GM21576 (cell line): ENCODE results near the gene USP13.
A peak's percentile ranks its signal among the peaks of the same experiment; 100 is the strongest.
"Not testable (repeated sequence)": the region's sequence is repeated elsewhere in the genome, so short reads cannot be mapped to it uniquely, and the experiment has no call there.

ENCODE experiments used
- ATAC-seq: cut with Tn5 transposase; IDR thresholded peaks from one replicate; pipeline ENCODE4 v1.9.1; 2021; ENCODE audit warnings: mild to moderate bottlenecking, moderate library complexity; ENCODE audit not compliant: unreplicated experiment

USP13 gene, protein sequence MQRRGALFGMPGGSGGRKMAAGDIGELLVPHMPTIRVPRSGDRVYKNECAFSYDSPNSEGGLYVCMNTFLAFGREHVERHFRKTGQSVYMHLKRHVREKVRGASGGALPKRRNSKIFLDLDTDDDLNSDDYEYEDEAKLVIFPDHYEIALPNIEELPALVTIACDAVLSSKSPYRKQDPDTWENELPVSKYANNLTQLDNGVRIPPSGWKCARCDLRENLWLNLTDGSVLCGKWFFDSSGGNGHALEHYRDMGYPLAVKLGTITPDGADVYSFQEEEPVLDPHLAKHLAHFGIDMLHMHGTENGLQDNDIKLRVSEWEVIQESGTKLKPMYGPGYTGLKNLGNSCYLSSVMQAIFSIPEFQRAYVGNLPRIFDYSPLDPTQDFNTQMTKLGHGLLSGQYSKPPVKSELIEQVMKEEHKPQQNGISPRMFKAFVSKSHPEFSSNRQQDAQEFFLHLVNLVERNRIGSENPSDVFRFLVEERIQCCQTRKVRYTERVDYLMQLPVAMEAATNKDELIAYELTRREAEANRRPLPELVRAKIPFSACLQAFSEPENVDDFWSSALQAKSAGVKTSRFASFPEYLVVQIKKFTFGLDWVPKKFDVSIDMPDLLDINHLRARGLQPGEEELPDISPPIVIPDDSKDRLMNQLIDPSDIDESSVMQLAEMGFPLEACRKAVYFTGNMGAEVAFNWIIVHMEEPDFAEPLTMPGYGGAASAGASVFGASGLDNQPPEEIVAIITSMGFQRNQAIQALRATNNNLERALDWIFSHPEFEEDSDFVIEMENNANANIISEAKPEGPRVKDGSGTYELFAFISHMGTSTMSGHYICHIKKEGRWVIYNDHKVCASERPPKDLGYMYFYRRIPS

DNA sequence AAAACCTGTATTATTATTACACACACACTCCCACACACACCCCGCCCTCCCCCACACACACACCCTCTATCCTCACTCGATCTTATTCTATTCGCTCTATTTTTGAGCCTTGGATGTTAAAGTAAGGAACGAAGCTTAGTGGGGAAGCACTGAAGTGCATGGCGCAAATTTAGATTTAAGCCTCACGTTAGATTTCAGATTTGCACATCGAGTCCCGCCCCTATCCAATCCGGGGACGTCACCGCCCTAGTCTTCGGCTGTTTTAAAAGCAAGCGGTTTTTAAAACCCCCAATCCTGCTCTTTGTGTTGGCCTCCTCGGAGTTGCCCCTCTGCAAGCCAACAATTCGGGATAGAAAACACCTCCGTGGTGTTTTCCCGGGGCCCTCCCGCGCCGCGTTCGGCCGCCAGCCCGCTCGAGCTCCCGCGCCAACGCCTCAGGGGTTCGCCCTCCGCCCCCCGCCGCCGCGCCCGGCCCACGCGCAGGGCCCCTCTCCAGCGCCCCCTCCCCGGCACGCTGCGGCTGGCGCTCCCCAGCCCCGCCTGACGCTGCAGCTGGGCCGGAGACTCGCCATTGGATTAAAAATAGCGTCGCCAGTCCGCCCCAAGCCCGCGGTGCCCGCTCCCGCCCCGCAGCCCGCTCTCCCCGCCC, at the start of gene USP13:
Gene USP13 (plus strand): TSS at position 594 of the 649 bp plus-strand sequence. CDS start 186 bp downstream, outside the sequence.
- ATAC-seq = peak; percentile 55

DNA sequence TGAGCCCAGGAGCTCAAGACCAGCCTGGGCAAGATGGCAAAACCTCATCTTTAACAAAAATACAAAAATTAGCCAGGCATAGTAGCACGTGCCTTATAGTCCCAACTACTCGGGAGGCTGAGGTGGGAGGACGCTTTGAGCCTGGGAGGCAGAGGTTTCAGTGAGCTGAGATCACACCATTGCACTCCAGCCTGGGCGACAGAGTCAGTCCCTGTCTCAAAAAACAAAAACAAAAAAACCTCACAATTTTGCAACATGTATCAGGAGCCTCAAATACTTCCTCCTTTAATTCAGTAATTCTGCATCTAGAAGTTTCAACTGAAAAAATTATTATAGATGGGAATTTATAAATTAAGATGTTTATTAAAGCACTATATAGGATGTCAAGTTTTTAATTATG, 49.5 kb upstream of the USP13 start:
- ATAC-seq = no peak

DNA sequence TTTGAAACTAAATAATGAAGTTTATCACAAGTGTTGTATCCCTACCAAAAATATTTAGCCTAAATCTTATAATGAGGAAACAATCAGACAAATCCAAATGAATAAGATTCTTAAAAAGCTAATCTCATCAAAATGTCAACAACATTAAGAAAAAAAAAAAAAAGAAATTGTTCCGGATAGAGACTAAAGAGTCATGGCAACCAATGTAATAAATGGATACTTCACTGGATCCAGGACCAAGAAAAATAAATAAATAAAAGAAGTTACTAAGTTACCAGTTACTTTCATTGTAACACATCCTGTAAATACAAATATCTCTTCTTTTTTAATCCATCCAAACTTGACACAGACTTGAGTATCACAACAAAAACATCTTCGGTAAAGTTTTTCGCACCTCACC, 49.0 kb upstream of the USP13 start:
- ATAC-seq = no peak

DNA sequence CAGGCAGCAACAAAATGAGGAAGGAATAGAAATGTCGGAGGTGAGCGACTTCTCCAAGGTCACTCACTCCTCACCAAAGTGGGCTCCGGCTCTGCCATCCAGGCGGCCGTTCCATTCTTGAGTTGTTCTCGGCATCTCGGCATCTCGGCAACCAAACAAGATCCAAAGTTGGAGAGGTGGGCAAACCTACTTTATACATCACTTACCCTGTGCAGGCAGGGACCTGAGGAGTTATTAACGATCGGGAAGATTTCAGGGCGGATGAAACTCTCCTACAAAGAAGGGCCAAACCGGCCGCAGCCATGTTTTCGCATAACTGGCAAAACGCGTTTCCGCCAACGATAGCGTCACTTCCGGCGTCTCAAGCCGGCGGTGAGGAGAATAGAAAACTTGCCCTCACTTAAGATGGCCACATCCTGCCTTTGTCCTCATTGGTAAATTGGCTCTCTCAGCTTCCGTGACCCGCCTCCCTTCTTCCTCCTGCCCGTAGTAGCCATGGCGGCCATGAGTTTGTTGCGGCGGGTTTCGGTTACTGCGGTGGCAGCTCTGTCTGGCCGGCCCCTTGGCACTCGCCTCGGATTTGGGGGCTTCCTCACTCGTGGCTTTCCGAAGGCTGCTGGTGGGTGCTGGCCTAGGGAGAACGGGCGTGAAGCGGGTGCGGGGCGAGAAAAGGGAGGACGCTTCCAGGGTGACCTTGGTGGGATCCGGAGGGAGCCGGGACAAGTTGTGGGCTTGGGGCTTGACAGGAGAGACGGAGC, 48.3 kb upstream of the USP13 start, which contains the start of the genes MRPL47 and NDUFB5:
Gene MRPL47 (minus strand): TSS at position 318 of the 758 bp plus-strand sequence. CDS start 14 bp downstream, at position 304.
Gene NDUFB5 (plus strand): TSS at position 474 of the 758 bp plus-strand sequence. CDS start 22 bp downstream, at position 496.
- peak; percentile 94 for ATAC-seq

DNA sequence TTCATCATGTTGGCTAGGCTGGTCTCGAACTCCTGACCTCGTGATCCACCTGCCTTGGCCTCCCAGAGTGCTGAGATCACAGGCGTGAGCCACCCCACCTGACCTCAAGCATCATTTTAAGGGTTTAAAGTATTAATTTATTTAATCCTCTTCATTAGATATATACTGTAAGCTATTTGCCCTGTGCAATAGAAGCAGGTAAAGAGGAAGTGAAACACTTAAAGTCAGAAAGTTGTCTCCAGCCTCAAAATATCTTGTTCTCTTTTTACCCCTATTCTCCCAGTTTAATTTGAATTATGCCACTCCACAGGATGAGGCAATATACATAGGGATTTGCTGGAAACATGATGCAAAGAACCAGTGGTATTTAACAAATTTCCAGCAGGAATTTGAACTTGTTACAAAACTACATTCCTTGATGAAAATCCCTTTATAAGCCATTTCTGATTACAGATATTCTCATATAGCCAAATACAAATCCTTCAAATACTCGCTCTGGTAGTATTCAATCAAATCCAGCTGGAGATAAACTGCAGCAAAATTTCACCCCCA, 46.2 kb upstream of the USP13 start:
- ATAC-seq = no peak

DNA sequence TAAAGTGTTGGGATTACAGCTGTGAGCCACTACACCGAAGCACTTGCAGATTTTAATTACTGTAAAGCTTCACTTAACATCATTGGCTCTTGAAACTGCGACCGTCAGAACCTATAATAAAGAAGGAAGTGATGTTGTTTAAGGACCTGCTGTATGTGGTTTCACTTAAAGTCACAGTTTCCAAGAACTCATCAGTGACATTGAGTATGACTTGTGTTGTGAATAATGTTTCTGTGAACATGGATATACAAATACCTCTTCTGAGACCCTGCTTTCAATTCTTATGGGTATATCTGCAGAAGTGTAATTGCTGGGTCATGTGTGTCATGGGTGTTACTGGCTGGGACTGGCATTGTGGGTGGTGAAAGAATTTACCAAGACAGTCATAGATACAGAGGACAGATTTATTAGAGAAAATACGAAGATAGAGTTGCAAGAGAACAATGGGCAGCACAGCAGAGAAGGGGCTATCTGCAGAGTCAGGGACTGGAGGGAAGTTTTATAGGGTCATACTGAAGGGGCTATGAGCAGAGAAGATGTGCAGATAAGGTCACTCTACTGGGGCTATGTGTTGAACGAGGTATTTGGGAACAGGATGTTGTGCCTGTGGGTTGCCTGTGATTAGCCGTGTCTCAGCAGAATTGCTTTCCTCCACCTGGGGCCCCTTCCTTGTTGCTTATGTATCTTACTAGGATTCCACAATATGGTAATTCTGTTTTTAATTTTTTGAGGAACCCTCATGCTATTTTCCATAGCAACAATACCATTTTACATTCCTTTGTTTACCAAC, 43.7 kb upstream of the USP13 start:
- ATAC-seq = peak; percentile 61

DNA sequence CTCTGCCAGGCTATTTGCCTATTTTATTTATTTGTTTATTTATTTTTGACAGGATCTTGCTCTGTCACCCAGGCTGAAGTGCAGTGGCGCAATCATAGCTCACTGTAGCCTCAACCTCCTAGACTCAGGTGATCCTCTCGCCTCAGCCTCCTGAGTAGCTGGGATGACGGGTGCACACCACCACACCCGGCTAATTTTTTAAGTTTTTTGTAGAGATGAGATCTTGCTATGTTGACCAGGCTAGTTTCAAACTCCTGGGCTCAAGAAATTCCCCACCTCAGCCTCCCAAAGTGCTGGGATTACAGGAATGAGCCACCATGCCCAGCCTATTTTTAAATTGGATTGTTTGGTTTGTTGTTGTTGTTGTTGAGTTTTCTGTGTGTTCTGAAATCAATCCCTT, 42.8 kb upstream of the USP13 start:
- ATAC-seq = no peak

DNA sequence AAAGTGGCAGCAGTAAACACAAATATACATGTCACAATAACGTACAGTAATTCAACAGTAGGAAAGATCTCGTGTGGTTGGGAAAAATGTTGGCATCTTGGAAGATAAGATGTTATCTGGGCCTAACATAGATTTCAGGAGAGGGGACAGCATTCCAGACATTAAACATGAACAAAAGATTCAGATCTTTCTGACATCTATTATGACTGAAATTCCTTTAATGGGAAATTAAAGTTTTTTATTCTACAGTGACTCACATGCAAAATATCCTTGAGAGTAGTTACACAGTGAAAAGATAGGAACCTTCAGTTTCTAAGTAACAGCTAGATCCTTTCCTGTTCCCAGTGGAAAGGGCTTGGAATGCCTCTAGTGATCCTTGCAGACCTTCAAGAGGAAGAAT, 39.0 kb upstream of the USP13 start:
- ATAC-seq = no peak

DNA sequence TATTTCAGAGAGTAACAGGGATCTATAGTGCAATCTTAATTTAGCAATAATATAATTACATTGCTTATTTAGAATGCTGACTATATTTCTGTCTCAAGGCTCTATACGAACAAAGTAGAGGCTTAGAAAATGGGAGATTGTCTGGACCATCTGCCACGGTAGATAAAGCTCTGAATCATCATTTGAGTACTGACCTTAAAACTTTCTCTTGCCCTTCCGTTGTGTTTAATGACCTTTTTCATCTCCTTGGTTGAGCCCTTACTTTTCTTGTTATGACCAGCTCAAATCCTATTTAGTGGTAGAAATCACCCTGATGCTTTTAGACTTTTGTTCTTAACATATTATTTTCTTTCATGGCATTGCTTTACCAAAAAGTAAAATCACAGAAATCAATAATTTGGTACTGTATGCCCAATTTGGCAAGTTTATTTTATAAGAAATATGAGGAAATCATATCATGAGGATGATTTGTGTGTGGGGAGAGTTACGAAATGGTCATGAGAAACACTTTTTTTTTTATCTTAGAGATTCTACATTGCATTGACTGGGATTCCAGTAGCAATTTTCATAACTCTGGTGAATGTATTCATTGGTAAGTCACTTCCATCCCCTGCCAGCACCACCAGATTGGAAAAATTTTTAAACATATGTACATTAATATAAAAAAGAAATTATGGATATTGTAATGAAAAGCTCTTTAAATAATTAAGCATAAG, 37.2 kb upstream of the USP13 start:
- no peak for ATAC-seq

DNA sequence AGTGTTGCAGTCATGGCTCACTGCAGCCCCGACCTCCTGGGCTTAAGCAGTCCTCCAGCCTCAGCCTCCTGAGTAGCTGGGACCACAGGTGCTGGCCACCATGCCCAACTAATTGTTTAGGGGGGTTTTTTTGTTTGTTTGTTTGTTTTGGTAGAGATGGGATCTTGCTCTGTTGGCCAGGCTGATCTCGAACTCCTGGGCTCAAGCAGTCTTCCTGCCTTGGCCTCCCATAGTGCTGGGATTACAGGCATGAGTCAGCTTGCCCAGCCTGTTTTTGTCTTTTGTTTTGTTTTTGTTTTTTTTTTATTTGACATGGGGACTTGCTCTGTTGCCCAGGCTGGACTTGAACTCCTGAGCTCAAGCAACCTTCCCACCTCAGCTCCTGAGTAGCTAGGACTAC, 30.8 kb upstream of the USP13 start:
- no peak for ATAC-seq

DNA sequence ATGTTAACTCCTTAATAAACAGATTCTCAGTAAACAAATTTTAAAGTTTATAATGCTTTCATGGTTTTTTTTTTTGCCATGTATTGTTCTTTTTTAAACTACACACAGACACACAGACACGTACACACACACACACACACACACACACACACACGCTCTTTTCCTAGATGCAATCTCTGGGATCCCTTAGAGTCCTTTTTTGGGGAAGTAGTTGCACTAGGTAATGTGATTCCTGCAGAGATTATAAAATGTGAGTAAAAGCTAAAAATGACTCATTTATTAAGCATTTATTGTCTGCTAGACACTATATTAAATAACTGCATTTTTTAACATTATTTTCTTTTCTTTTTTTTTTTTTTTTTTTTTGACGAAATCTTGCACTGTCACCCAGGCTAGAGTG, 28.4 kb upstream of the USP13 start:
- ATAC-seq = no peak

DNA sequence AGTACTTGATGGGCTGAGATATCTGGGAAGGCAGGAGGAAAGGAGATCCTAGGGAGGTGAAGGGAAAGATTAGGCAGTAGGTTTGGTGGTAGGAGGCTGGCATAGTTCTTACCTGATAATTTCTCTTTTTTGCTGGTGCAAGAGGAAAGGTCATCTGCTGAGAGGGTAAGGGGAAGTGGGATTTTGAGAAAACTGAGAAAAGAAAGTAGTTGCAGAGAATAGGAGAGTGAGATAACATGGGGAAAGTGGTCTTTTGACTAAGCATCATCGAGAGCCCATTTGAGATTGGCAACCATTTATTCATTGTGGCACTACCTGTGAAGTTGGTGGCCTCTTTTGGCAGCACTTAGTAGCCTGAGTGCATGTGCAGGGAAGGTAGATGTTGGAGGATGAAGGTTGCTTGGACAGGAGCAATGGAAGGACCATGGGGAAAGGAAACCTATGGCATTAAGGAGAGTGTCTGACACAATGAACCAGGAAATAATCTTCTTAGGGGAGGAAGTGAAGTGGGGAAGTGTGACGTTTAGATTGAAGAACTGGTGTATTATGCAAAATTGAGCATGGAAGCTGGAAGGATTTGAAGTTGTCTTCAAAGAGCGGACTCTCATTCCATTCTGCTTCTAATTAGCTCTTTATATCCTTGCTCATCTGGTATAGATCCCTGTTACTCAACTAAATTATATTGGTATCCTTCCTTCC, 21.9 kb upstream of the USP13 start:
- no peak for ATAC-seq

DNA sequence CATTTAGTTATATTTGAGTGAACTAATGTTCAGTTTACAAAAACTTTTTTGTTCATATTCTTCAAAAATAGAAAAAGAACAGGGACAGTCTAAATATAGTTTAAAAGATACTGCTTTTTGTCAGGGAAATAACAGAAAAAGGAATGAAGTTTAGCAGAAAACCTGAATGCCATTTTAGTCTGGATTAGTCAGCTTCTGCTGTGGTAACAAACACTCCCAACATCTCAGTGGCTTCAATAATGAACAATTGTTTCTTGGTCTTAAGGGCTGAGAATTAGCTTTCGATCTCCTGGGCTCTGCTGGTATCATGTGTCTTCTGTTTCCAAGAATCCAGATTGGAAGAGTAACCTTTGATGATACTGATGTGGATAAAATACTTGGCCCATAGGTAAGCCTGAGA, 12.4 kb upstream of the USP13 start:
- no peak for ATAC-seq

DNA sequence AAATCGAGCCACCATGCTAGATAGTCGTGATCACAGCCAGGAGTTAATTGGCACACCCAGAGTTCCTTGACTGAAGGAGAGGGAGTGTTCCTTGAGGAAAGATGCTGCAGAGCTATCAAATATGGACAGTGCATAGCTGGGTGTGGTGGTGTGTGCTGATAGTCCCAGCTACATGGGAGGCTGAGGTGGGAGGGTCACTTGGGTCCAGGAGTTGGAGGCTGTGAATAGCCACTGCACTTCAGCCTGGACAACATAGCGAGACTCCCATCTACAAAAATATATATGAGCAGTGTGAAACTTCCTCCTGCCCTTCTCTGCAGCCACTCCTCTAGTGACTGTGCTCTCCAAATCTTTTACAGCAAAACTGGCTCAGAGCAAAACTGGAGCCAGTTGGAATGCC, 10.0 kb upstream of the USP13 start:
- ATAC-seq = no peak

DNA sequence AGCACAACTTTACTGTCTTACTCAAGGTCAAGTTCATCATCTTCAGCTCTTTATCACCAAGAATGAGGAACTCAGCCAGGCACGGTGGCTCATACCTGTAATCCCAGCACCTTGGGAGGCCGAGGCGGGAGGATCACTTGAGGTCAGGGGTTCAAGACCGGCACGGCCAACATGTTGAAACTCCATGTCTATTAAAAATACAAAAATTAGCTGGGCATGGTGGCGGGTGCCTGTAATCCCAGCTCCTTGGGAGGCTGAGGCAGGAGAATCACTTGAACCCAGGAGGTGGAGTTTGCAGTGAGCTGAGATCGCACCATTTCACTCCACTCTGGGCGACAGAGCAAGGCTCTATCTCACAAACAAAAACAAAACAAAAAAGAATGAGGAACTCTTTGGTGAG, 9.0 kb upstream of the USP13 start:
- ATAC-seq = not testable (repeated sequence)

DNA sequence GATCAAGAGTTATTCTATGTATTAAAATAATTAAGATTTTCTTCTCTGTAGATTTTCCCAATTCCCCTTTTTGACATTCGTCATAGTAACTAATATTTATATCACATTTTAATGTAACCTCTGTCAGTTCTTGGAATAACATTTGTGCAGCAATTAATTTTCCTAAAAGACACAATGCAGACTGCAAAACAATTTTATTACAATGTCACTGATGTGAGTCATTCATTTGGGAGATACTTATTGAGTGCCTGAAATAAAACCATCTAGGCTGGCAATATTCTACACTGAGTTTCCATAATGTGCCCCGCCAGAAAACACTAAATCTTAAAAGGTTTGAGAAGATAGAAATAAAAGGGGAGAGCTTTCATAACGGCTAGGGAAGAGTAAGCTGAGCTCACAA, 6.7 kb upstream of the USP13 start:
- no peak for ATAC-seq

DNA sequence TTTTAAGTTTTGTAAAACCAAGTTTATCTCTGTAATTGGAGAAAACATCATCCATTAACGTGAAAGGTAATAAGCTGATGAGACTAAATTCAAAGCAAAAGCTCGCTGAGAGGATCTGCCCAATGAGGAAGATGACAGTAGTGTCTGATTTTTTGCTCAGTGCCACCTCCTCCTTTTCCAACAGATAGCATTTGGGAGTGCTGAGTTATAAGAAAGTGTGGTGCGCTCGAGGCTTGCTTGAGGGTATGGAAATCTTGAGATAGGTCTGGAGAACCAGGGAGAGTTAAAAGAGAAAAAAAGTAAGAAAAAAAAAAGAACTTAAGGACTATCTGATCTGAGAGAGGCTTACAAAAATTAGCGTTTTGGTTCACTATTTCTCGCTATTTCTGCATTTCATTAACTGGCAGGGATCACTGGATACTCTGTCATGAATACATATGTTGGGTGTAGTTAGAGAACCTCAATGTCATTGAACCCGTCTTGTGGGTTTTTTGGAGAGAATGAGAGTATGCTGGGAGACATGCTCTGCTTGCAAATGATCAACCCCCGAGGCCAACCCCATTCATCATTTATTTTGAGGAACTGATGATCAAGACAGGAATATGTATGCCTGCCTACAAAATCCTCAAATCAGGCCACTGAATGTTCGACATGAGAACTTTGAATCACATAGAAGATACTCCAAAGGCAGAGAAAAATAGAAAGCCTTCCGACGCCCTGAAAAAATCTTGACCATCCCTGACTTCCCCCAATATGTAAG, 973 bp upstream of the USP13 start:
- ATAC-seq = no peak
